Endometrium (tissue), 2 donors: ENCODE measurements around the gene SLC29A1.
"Not testable (repeated sequence)": the region's sequence is repeated elsewhere in the genome, so short reads cannot be mapped to it uniquely, and the experiment has no call there.

Experiments
- FAIRE-seq: peaks from 2 replicates; lab custom pipeline; 2012; peaks lifted over from hg19 to GRCh38; lab: Jason Lieb, UNC
- donor health status: control.
- donor health status: control.

SLC29A1 gene

GRCh38 chr6:44222486-44223318 lies 693 bp upstream of the SLC29A1 start:
- FAIRE-seq: no peak

GRCh38 chr6:44224029-44224964 lies 902 bp downstream of the SLC29A1 start:
- FAIRE-seq: no peak

- FAIRE-seq: no peak
These were observed 1.5 kb downstream of the SLC29A1 start for GRCh38 chr6:44224965-44225305.

- no peak for FAIRE-seq
These were observed 2.4 kb downstream of the SLC29A1 start for GRCh38 chr6:44225579-44226325.

DNA sequence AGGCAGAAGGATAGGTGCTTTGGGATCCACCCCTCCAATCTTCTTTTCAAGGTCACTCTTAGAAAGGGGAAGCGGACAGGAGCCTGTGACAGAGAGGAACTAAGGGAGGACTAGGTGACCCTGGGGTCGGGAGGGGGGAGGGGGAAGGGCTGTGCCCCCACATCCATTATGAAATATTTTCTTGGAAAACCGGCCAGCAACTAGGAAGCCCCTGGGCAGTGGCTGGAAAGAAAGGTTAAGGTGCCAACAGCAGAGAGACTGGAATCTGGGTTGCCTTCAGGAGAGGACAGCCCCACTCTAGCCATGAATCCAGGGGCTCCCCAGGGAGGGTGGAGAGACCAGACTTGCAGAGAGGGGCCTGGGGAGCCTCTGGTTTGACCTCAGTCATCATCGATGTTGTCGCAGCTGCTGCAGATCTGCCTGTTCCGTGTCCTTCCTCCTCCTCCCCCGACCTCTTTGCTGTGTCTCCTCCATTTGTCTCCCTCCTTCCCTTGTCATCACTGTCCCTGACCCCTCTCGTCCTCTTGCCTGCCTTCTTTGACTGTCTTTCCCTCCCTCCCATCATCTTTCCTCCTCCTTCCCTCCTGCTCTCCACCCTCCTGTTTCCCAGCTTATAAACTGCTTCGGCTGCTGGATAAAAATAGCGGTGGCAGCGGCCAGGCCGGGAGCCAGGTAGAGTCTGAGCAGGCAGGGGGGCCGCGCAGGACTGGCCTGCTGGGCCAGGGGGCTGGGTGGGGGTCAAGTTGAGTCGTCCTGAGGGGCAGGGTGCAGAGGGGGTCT lies 3.2 kb downstream of the SLC29A1 start:
- no peak for FAIRE-seq

DNA sequence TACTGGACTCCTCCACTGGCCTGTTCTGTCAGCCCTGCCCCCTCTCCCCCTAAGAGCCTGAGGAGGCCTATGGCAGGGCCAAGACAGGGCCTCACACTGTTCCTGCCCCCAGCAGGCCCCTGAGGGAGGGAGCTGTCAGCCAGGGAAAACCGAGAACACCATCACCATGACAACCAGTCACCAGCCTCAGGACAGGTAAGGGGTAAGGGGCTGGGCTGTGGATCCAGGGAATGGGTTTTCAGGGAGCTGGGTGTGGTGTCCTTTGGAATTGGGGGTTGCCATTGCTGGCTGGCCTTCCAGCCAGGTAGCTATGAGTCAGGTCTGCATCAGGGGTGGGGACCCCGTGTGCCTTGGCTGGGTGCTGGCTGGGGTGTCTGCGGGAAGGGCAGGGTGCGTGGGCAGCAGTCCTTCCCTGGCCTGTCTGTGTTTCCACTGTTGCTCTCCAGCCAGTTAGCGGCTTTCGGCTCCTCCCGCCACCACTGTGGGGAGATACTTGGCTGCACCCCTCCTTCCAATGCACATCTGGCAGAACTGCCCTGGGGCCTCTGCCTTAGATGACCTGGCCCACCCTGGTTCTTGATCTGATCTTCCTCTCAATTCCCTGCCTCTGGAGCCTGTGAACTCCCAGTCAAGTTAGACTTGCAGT lies 3.9 kb downstream of the SLC29A1 start:
- no peak for FAIRE-seq

DNA sequence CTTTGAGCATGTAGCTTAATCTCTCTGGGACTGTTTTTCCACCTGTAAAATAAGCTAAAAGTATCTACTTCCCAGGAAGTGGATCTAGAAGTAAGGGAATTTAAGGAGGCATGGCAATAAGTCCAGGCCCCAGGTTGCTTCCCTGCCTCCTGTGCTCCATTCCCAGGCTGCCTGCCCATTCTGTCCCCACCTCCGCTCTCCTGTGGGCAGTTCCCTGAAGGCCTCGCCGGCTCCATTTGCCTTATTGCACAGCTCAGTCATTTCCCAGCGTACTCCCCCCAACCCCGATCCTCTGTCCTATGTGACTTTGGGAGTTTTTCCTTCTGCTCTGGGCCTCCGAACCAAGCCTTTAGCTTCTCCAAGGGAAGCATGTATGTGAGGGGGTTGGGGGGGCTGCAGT lies 4.6 kb downstream of the SLC29A1 start:
- no peak for FAIRE-seq

GRCh38 chr6:44228433-44228832 lies 5.0 kb downstream of the SLC29A1 start:
- no peak for FAIRE-seq

- no peak for FAIRE-seq
These were observed 5.4 kb downstream of the SLC29A1 start for GRCh38 chr6:44228836-44229235.

DNA sequence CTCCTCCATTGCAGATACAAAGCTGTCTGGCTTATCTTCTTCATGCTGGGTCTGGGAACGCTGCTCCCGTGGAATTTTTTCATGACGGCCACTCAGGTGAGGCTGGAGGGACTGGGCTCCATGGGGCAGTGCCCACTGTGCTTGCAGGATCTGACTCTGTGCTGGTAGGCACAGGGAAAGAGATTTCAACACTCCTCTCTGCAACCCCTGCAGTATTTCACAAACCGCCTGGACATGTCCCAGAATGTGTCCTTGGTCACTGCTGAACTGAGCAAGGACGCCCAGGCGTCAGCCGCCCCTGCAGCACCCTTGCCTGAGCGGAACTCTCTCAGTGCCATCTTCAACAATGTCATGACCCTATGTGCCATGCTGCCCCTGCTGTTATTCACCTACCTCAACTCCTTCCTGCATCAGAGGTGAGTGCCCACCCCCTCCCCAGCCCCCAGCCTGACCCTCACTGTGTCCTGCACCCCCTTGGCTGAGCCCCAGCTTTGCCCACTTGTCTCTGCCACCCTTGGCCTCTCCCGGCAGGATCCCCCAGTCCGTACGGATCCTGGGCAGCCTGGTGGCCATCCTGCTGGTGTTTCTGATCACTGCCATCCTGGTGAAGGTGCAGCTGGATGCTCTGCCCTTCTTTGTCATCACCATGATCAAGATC lies 6.1 kb downstream of the SLC29A1 start:
- FAIRE-seq: no peak

- no peak for FAIRE-seq
These were observed 6.8 kb downstream of the SLC29A1 start for GRCh38 chr6:44230034-44230675.

DNA sequence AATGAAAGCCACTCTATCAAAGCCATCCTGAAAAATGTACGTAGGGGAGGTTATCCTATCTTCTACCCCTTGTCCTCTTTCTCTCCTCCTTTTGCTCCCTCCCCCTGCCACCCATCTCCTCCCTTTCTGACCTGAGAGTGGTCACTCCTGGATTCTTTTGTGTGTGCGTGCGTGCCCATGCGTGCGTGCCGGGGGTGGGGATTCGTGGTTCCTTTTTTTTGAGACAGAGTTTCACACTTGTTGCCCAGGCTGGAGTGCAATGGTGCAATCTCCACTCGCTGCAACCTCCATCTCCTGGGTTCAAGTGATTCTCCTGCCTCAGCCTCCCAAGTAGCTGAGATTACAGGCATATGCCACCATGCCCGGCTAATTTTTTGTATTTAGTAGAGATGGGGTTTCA lies 8.0 kb downstream of the SLC29A1 start:
- not testable (repeated sequence) for FAIRE-seq

DNA sequence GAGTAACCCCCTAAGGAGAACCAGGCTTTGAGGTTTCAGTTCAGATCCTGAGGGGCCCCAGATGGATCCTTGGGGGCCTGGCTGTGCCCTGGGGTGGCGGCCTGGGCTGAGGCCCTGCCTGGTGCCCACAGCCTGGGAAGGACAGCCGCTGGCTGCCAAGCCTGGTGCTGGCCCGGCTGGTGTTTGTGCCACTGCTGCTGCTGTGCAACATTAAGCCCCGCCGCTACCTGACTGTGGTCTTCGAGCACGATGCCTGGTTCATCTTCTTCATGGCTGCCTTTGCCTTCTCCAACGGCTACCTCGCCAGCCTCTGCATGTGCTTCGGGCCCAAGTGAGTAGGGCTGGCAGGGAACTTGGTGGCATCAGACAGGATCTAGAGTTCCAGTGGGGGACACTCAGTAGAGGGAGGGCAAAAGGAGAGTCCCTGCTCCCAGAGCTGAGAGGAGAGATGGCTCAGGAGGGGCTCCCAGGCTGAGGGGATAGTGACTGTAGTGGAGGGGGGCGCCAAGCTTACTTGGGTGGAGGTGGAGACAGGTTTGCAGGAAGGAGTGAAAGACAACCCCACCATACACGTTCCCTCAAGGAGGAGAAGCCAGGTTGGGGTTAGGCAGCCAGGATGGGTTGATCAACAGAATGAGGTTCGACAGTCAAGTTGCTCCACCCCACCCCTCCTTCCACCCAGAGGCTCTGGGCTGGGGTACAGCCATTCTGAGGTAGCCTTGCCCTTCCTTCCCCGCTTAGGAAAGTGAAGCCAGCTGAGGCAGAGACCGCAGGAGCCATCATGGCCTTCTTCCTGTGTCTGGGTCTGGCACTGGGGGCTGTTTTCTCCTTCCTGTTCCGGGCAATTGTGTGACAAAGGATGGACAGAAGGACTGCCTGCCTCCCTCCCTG lies 9.5 kb downstream of the SLC29A1 start:
- FAIRE-seq: no peak

GRCh38 chr6:44233567-44234100 lies 10.2 kb downstream of the SLC29A1 start:
- FAIRE-seq: no peak

DNA sequence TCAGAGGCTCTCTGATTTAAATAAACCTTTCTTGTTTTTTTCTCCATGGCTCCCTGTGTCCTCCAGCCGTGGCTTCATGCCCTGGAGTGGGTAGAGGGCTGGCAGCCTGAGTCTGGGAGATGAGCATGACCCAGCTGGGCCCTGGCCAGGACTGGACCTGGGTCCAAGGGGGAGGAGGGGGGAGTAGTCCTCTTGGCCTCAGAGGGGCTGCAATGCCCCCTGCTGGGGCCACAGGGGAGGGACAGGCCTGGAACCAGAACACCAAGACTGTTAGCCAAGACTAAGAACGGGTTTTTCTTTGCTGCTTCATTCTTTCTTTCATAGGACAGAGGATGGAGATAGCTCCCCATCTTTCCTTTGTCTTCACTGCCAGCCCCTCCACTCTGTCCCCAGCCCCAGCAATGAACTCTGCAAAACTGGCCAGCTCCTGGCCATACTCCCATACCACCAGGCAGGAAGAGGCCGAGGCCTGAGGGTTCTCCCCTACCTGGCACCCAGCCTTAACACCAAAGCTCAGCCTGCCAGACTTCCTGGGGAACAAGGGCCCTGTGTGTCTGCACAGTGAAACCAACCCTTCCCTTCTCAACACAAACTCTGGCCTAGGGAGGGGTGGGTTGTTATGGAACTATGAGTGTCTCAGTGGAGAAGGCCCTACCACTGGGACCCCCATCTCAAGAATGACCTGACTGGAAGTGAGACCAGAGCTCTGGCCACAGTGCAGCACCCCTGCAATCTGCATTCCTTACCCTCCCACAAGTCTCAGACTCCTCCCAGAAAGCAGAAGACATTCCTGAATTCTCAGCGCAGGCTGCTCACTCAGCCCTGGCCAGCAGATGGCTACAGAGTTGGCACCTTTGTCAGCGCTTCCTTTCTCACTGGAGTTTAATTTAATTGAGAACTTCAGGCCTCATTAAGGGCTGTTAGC lies 11.0 kb downstream of the SLC29A1 start:
- FAIRE-seq: no peak

DNA sequence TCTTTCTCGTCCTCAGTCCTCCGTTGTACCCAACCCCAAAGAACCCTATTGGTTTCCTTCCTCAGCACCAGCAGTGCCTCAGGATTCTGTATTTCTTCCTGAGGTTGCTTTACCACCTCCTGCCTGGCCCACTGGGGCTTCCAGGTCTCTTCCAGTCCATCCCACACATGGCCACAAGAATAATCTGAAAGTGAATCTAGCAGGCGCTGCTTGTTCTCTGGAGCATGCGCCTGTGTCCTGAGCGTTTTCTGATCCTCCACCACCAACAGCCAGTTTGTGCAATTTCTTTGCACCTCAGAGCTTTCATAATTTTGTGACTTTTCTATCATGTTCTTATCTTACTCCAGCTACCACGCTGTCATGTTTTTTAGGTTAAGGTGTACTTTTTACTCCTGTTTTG lies 11.9 kb downstream of the SLC29A1 start:
- FAIRE-seq: no peak

- FAIRE-seq: no peak
These were observed 12.6 kb downstream of the SLC29A1 start for GRCh38 chr6:44235891-44236516.
